ENCODE data around the gene ATP8A1.

The ATP8A1 gene

GRCh38 chr4:42360256-42360669, 296.6 kb downstream of the ATP8A1 start:
- Mint-ChIP-seq H3K9me3 (no peaks in the 10 kb centered on the region), H3K36me3 (no peaks in the 10 kb centered on the region), H3K27me3 (peaks cover 14% of the 10 kb centered on the region), H3K4me1 (no peaks in the 10 kb centered on the region), H3K4me3 (no peak overlapping the region), H3K27ac (no peak overlapping the region)
- no peak for ATAC-seq (ENCODE audit: low read depth)
- DNase-seq (ENCODE audit: low spot score in 2 of 2): no peak

DNA sequence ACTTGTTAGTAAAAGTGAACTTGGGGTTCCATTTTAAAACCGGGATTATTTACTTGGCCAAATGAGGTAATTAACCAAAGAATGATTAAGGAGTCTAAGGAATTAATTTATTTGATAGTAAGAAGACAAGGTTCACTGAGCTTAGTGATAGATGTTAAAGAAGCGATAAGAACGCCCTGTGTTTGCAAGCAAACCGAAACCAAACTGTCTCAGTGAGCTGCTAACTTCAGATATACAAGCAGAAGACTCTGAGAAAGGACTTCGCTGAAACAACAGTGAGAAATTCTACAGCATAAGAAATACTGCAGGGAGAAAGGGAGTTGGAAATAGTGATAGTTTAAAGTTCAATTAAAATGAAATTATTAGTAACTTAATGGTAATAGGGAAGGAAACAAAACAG, 297.2 kb downstream of the ATP8A1 start:
- H3K27ac Mint-ChIP-seq: no peak overlapping the region
- H3K27me3 Mint-ChIP-seq: peaks cover 14% of the 10 kb centered on the region
- H3K4me1 Mint-ChIP-seq: no peaks in the 10 kb centered on the region
- DNase-seq (ENCODE audit: low spot score in 2 of 2) (no peak), ATAC-seq (ENCODE audit: low read depth) (no peak)
- no peaks in the 10 kb centered on the region for H3K9me3 Mint-ChIP-seq
- no peak overlapping the region for H3K4me3 Mint-ChIP-seq
- no peaks in the 10 kb centered on the region for H3K36me3 Mint-ChIP-seq
